Activated naive CD4-positive, alpha-beta T cell treated with Interleukin-2 at 50 U/mL for 16 hours (primary cell): ENCODE results near the gene FAM89B.
A peak's percentile ranks its signal among the peaks of the same experiment; 100 is the strongest.
"Not testable (repeated sequence)": the region's sequence is repeated elsewhere in the genome, so short reads cannot be mapped to it uniquely, and the experiment has no call there.

Experiments
- DNase-seq: peaks from one replicate; pipeline ENCODE4 v3.0.0-alpha.2; 2020

The FAM89B gene

GRCh38 chr11:65558002-65558929, 14.1 kb upstream of the FAM89B start, which contains the start of gene LTBP3:
Gene LTBP3 (minus strand): TSS chr11:65558359. CDS start chr11:65557959, 400 bp downstream.
- peak; percentile 45 for DNase-seq

GRCh38 chr11:65558930-65559509, 13.3 kb upstream of the FAM89B start:
- no peak for DNase-seq

GRCh38 chr11:65559535-65559934, 12.8 kb upstream of the FAM89B start:
- peak; percentile 36 for DNase-seq

GRCh38 chr11:65559951-65560537, 12.3 kb upstream of the FAM89B start:
- no peak for DNase-seq

- no peak for DNase-seq
Observed at GRCh38 chr11:65560555-65561418, 11.6 kb upstream of the FAM89B start.

GRCh38 chr11:65562020-65562419, 10.3 kb upstream of the FAM89B start:
- DNase-seq, result no peak

GRCh38 chr11:65562788-65563187, 9.6 kb upstream of the FAM89B start:
- no peak for DNase-seq

GRCh38 chr11:65563601-65564000, 8.7 kb upstream of the FAM89B start:
- no peak for DNase-seq

- DNase-seq, result not testable (repeated sequence)
Observed at GRCh38 chr11:65564879-65565559, 7.3 kb upstream of the FAM89B start.

GRCh38 chr11:65565624-65566453, 6.5 kb upstream of the FAM89B start:
- DNase-seq, result peak; percentile 35

- DNase-seq, result no peak
Observed at GRCh38 chr11:65569164-65569972, 3.0 kb upstream of the FAM89B start.

GRCh38 chr11:65569973-65570918, 2.1 kb upstream of the FAM89B start, which contains the start of gene ZNRD2:
Gene ZNRD2 (plus strand): TSS chr11:65570477. CDS start chr11:65570492, 15 bp downstream.
- DNase-seq, result peak; percentile 99

GRCh38 chr11:65571420-65571819, 918 bp upstream of the FAM89B start:
- no peak for DNase-seq

GRCh38 chr11:65571940-65572339, 398 bp upstream of the FAM89B start:
- no peak for DNase-seq

- no peak for DNase-seq
Observed at GRCh38 chr11:65573391-65574079, 1.2 kb downstream of the FAM89B start.

- DNase-seq, result peak; percentile 86
Observed at GRCh38 chr11:65574109-65574810, 1.9 kb downstream of the FAM89B start.

GRCh38 chr11:65574811-65575567, 2.7 kb downstream of the FAM89B start:
- DNase-seq, result no peak
